CD8-positive, alpha-beta memory T cell (primary cell): ENCODE measurements around the gene KCNG4. TPM values are rescaled to one million over a fixed set of nuclear protein-coding genes. Genes with fewer than 3 reads are reported as not detected.
"Not testable (repeated sequence)": the region's sequence is repeated elsewhere in the genome, so short reads cannot be mapped to it uniquely, and the experiment has no call there.

Experiments
- CTCF ChIA-PET: fragments of 350-600 bp; sonication (Branson Sonifier 250); formaldehyde crosslinking; loops from one replicate; lab custom pipeline; 2021; ENCODE audit warnings: antibody characterized with exemption; lab: Charles Lee
- POLR2A ChIA-PET: fragments of 350-600 bp; sonication (Branson Sonifier 250); formaldehyde crosslinking; loops from one replicate; lab custom pipeline; 2021; ENCODE audit warnings: antibody characterized with exemption; lab: Charles Lee
- DNase-seq, 5 donors: peaks; one replicate each; pipeline versions ENCODE4 v3.0.0 to v3.0.0-alpha.2; 2020 to 2022; ENCODE audit warnings: mixed read lengths in 1 of 5
- H3K27ac ChIP-seq: one replicate; pipeline ENCODE4 v1.7.0; 2013; ENCODE audit warnings: low read depth, mild to moderate bottlenecking, low read length, moderate library complexity
- H3K27me3 ChIP-seq: 2 replicates; pipeline ENCODE4 v1.7.0; 2013; ENCODE audit warnings: low read length, mild to moderate bottlenecking; ENCODE audit not compliant: insufficient read depth, poor library complexity, severe bottlenecking
- H3K36me3 ChIP-seq: 2 replicates; pipeline ENCODE4 v1.7.0; 2013; ENCODE audit warnings: mild to moderate bottlenecking, low read length, moderate library complexity; ENCODE audit not compliant: insufficient read depth
- H3K4me1 ChIP-seq: 2 replicates; pipeline ENCODE4 v1.7.0; 2013; ENCODE audit warnings: mild to moderate bottlenecking, low read length, moderate library complexity; ENCODE audit not compliant: insufficient read depth
- H3K4me3 ChIP-seq: 2 replicates; pipeline ENCODE4 v1.7.0; 2013; ENCODE audit warnings: mild to moderate bottlenecking, low read length
- H3K9me3 ChIP-seq: 2 replicates; pipeline ENCODE4 v1.7.0; 2013; ENCODE audit warnings: mild to moderate bottlenecking, low read length
- H3K27ac Mint-ChIP-seq, 8 donors: one replicate each; pipeline ENCODE4 v1.8.0; 2020 to 2021; ENCODE audit warnings: mixed read lengths in 8 of 8, mild to moderate bottlenecking in 6 of 8, inconsistent platforms in 3 of 8, moderate library complexity in 3 of 8
- H3K27me3 Mint-ChIP-seq, 2 donors: one replicate each; pipeline ENCODE4 v1.8.0; 2020 to 2021; ENCODE audit warnings: mixed read lengths in 2 of 2, mild to moderate bottlenecking in 1 of 2, moderate library complexity in 1 of 2
- H3K36me3 Mint-ChIP-seq, 3 donors: one replicate each; pipeline ENCODE4 v1.8.0; 2020 to 2021; ENCODE audit warnings: mixed read lengths in 3 of 3, inconsistent platforms in 1 of 3, mild to moderate bottlenecking in 1 of 3
- H3K4me1 Mint-ChIP-seq, 3 donors: one replicate each; pipeline ENCODE4 v1.8.0; 2020 to 2021; ENCODE audit warnings: mixed read lengths in 3 of 3, inconsistent platforms in 1 of 3, mild to moderate bottlenecking in 1 of 3
- H3K4me3 Mint-ChIP-seq, 7 donors: one replicate each; pipeline ENCODE4 v1.8.0; 2020 to 2021; ENCODE audit warnings: mixed read lengths in 7 of 7, mild to moderate bottlenecking in 6 of 7, moderate library complexity in 4 of 7, inconsistent platforms in 2 of 7
- H3K9me3 Mint-ChIP-seq, 5 donors: one replicate each; pipeline ENCODE4 v1.8.0; 2020 to 2022; ENCODE audit warnings: mixed read lengths in 5 of 5, mild to moderate bottlenecking in 3 of 5, moderate library complexity in 2 of 5, inconsistent platforms in 1 of 5
- polyA plus RNA-seq: library from polyadenylated mRNA; unstranded; fragments of 300-500 nt; fragmentation: Illumina TruSeq; gene quantifications from one replicate; pipeline ENCODE4 v1.2.3, GENCODE V29; 2021
- total RNA-seq, 2 experiments: library from RNA; stranded (reverse); gene quantifications; one replicate each; pipeline ENCODE4 v1.2.3, GENCODE V29; 2021

KCNG4 gene
- total and polyA plus RNA-seq, 3 experiments from 2014 or later, result not detected

DNA sequence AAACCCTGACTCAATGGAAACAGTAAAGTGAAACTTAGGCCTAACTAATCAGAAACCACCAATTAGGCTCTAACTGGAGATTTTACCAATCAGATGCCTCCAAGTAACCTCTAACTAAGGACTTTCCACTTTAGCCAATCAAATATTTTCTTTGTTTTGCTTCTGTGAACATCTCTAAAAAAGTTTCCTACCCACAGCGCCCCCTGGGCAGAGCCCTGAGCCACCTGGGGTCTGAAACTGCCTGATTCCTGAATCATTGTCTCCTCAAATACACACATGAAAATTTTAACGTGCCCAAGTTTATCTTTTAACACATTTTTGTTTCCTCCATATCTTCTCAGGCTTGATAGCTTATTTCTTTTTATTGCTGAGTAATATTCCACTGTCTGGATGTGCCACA is 29.8 kb downstream of the KCNG4 start:
- peaks cover 0 to 2% of the 10 kb centered on the region in 2 donors for H3K27me3 Mint-ChIP-seq
- no peak for DNase-seq
- H3K4me1 Mint-ChIP-seq, result no peaks in the 10 kb centered on the region
- no peaks in the 10 kb centered on the region for H3K36me3 Mint-ChIP-seq
- H3K9me3 Mint-ChIP-seq, result no peaks in the 10 kb centered on the region
- Histone ChIP-seq H3K9me3 (no peaks in the 10 kb centered on the region), H3K27me3 (no peaks in the 10 kb centered on the region), H3K4me3 (no peak overlapping the region), H3K4me1 (no peaks in the 10 kb centered on the region), H3K27ac (no peak overlapping the region), H3K36me3 (no peaks in the 10 kb centered on the region)
- ChIA-PET CTCF (no interaction called here), POLR2A (no interaction called here)
- no peak overlapping the region for H3K27ac Mint-ChIP-seq
- no peak overlapping the region for H3K4me3 Mint-ChIP-seq

DNA sequence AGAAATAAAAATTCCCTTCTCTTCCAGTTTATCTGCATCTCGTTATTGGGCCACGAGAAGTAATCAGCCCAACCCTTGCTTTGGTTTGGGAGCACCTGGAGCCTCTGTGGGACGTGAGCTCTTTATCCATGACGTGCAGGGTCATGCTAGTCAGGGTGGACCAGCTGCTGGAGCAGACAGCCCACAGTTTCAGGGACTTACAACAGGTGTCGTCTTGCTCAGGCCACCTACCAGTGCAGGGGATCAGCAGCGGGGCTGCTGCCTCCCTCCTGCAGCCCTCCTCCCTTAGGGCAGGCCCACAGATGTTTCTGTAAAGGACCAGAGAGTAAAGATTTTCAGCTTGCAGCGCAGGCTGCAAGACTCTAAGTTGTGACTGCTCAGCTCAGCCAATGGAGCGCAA is 31.9 kb downstream of the KCNG4 start:
- no peak overlapping the region for H3K4me3 ChIP-seq
- ChIA-PET POLR2A (no interaction called here), CTCF (no interaction called here)
- no peak overlapping the region for H3K27ac ChIP-seq
- H3K4me1 ChIP-seq, result no peaks in the 10 kb centered on the region
- H3K36me3 ChIP-seq, result no peaks in the 10 kb centered on the region
- peaks cover 0 to 3% of the 10 kb centered on the region in 2 donors for H3K27me3 Mint-ChIP-seq
- H3K4me3 Mint-ChIP-seq, result no peak overlapping the region
- no peaks in the 10 kb centered on the region for H3K36me3 Mint-ChIP-seq
- H3K9me3 Mint-ChIP-seq, result no peaks in the 10 kb centered on the region
- H3K4me1 Mint-ChIP-seq, result no peaks in the 10 kb centered on the region
- no peaks in the 10 kb centered on the region for H3K27me3 ChIP-seq
- no peaks in the 10 kb centered on the region for H3K9me3 ChIP-seq
- no peak overlapping the region for H3K27ac Mint-ChIP-seq
- DNase-seq, result no peak

DNA sequence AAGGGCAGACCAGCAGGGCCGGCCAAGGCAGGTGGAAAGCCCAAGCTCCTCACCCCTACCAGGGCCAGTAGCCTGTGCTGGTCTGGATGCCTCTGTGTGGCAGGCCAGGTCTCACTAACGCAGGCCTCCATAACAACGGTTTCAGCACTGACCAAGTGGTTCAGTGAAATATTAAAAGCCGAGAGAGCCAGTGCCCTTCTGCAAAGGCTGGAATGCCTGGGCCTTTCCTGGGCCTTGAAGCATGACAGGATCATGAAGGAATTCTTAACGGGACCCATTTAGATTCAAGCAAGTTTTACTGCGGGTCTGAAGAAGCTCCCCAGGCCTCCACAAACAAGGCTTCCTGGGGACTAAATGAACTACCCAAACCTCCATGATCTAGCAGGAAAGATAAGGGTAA is 32.6 kb downstream of the KCNG4 start:
- CTCF ChIA-PET, result no interaction called here

DNA sequence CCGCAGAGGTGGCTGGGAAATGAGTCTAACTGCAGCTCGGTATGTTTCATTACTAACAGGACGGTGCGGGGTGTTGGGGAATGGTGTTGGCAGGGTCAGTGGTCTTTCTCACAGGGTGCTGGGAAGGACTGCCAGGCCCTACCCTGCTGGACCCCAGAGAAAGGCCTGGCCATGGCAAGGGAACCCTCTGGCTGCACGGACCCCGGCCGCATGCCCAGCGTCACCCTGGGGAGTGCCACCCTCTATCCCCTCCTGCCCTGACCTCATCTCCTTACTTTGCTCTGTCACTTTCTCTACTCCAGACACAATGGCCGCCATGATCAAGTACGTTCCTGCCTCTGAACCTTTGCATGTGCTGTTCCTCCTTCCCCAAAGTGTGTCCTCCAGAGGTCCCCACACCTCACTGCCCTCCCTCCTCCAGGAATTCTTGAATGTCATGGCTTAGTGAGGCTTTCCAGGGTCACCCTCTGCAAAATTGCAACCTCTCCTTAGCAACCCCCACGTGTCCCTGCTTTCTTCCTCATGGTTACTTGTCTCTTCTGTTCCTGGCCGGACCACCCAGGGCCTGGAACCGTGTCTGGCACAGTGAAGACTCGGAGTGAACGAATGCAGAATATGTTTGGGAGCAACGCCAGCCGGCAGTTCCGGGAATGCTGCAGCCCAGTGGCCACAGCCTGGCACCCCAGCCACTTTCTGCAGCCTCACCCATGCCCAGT is 33.7 kb downstream of the KCNG4 start:
- H3K27me3 ChIP-seq, result no peaks in the 10 kb centered on the region
- H3K4me3 ChIP-seq, result no peak overlapping the region
- no peak overlapping the region for H3K27ac Mint-ChIP-seq
- ChIA-PET POLR2A (no interaction called here), CTCF (no interaction called here)
- H3K27me3 Mint-ChIP-seq, result peaks cover 0 to 3% of the 10 kb centered on the region in 2 donors
- DNase-seq, result no peak
- H3K27ac ChIP-seq, result no peak overlapping the region
- no peaks in the 10 kb centered on the region for H3K9me3 ChIP-seq
- H3K4me3 Mint-ChIP-seq, result no peak overlapping the region
- H3K4me1 Mint-ChIP-seq, result no peaks in the 10 kb centered on the region
- no peaks in the 10 kb centered on the region for H3K9me3 Mint-ChIP-seq
- no peaks in the 10 kb centered on the region for H3K36me3 ChIP-seq
- H3K4me1 ChIP-seq, result no peaks in the 10 kb centered on the region
- H3K36me3 Mint-ChIP-seq, result no peaks in the 10 kb centered on the region

More for the DNA sequence above, 32.6 kb downstream of the KCNG4 start:
- Mint-ChIP-seq H3K4me1 (no peaks in the 10 kb centered on the region), H3K27me3 (peaks cover 0 to 3% of the 10 kb centered on the region in 2 donors), H3K9me3 (no peaks in the 10 kb centered on the region), H3K27ac (no peak overlapping the region), H3K36me3 (no peaks in the 10 kb centered on the region), H3K4me3 (no peak overlapping the region)
- Histone ChIP-seq H3K9me3 (no peaks in the 10 kb centered on the region), H3K4me3 (no peak overlapping the region), H3K27me3 (no peaks in the 10 kb centered on the region), H3K36me3 (no peaks in the 10 kb centered on the region), H3K27ac (no peak overlapping the region), H3K4me1 (no peaks in the 10 kb centered on the region)
- DNase-seq, result no peak
- POLR2A ChIA-PET, result no interaction called here

DNA sequence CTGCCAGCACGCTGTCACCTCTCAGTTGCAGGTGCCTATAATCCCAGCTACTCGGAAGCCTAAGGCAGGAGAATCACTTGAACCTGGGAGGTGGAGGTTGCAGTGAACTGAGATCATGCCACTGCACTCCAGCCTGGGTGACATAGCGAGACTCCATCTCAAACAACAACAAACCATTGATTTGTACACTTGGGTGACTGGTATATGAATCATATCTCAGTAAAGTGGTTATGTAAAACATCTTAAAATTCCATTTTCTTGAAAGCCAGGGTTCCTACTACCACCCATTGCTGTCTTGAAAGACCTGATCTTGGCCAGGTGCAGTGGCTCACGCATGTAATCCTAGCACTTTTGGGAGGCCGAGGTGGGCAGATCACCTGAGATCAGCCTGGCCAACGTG is 34.7 kb downstream of the KCNG4 start:
- H3K27ac Mint-ChIP-seq, H3K27ac ChIP-seq, CTCF ChIA-PET, H3K4me1 Mint-ChIP-seq, POLR2A ChIA-PET, H3K27me3 Mint-ChIP-seq, H3K36me3 ChIP-seq, H3K9me3 Mint-ChIP-seq, H3K27me3 ChIP-seq, DNase-seq, H3K4me3 ChIP-seq, H3K4me3 Mint-ChIP-seq, H3K4me1 ChIP-seq, H3K36me3 Mint-ChIP-seq, H3K9me3 ChIP-seq: not testable (repeated sequence)

DNA sequence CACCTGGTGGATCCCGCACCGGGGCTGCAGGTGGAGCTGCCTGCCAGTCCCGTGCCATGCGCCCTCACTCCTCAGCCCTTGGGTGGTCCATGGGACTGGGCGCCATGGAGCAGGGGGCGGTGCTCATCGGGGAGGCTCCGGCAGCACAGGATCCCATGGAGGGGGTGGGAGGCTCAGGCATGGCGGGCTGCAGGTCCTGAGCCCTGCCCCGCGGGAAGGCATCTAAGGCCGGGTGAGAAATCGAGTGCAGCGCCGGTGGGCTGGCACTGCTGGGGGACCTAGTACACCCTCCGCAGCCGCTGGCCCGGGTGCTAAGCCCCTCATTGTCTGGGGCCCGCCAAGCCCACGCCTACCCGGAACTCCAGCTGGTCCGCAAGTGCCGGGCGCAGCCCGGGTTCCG is 35.3 kb downstream of the KCNG4 start:
- H3K4me3 ChIP-seq, H3K27ac Mint-ChIP-seq, H3K9me3 Mint-ChIP-seq, H3K4me1 ChIP-seq, H3K9me3 ChIP-seq, H3K4me1 Mint-ChIP-seq, H3K27me3 ChIP-seq, H3K27me3 Mint-ChIP-seq, H3K36me3 Mint-ChIP-seq, H3K4me3 Mint-ChIP-seq, DNase-seq, CTCF ChIA-PET, H3K36me3 ChIP-seq, H3K27ac ChIP-seq, POLR2A ChIA-PET: not testable (repeated sequence)

DNA sequence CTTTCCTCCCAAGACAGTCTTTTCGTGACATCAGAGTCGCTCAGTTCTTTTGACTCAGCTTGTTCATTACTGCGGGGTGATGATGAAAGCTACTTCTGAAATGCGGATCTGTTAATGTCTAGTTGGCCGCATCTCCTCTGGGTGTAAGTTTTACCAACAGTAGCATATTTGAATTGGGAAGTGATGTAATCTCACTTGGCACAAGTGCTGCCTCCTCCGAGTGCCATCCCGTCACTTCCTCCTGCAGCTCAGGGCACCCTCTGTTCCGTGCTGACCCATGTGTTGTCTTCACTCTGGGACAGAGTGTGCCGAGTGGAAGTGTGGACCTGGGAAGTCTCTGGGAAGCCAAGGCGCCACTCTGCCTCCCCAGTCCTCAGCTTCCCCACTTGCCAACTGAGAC is 40.0 kb downstream of the KCNG4 start:
- no peaks in the 10 kb centered on the region for H3K4me1 Mint-ChIP-seq
- H3K9me3 Mint-ChIP-seq, result no peaks in the 10 kb centered on the region
- Histone ChIP-seq H3K27me3 (no peaks in the 10 kb centered on the region), H3K36me3 (no peaks in the 10 kb centered on the region), H3K27ac (no peak overlapping the region), H3K4me1 (no peaks in the 10 kb centered on the region), H3K4me3 (no peak overlapping the region), H3K9me3 (no peaks in the 10 kb centered on the region)
- POLR2A ChIA-PET, result no interaction called here
- DNase-seq, result no peak
- peaks cover 0 to 8% of the 10 kb centered on the region in 2 donors for H3K27me3 Mint-ChIP-seq
- no peak overlapping the region for H3K4me3 Mint-ChIP-seq
- H3K36me3 Mint-ChIP-seq, result no peaks in the 10 kb centered on the region
- CTCF ChIA-PET, result no interaction called here
- H3K27ac Mint-ChIP-seq, result no peak overlapping the region

DNA sequence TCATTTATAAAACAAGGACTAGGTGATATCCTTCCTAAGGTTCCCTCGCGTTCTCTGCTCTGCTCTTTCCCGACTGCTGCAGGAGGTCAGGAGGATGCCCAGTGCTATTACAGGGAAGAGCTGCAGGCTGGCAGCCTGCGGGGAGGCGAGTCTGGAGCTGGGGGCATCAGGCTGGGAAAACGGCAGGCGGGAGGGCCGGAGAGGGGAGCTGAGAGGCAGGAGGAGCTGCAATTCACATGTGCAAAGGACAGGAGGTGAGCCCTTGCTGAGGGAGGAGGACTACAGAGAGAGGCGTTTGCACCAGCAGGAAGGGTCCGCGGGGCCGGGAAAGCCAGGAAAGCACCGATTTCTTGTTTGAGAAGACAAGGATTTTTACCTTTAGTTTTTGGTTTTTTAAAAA is 40.7 kb downstream of the KCNG4 start:
- peaks cover 0 to 8% of the 10 kb centered on the region in 2 donors for H3K27me3 Mint-ChIP-seq
- no peaks in the 10 kb centered on the region for H3K27me3 ChIP-seq
- ChIA-PET CTCF (no interaction called here), POLR2A (no interaction called here)
- H3K4me3 ChIP-seq, result no peak overlapping the region
- no peak overlapping the region for H3K27ac Mint-ChIP-seq
- no peaks in the 10 kb centered on the region for H3K9me3 ChIP-seq
- H3K36me3 Mint-ChIP-seq, result no peaks in the 10 kb centered on the region
- no peak for DNase-seq
- no peak overlapping the region for H3K27ac ChIP-seq
- no peaks in the 10 kb centered on the region for H3K9me3 Mint-ChIP-seq
- H3K4me3 Mint-ChIP-seq, result no peak overlapping the region
- no peaks in the 10 kb centered on the region for H3K36me3 ChIP-seq
- H3K4me1 Mint-ChIP-seq, result peaks cover 4 to 7% (median 5%) of the 10 kb centered on the region in 3 donors
- peaks cover under 1% of the 10 kb centered on the region for H3K4me1 ChIP-seq
